Body of pancreas (tissue), 4 donors: ENCODE results near the gene UBASH3A. TPM values are rescaled to one million over a fixed set of nuclear protein-coding genes. Genes with fewer than 3 reads are reported as not detected.

Experiments
- ATAC-seq: fragments of 150-250 bp; one replicate; pipeline ENCODE4 v1.9.1; 2016
- DNase-seq, 4 donors: peaks; one replicate each; pipeline ENCODE4 v3.0.0-alpha.2; 2019
- H3K27ac ChIP-seq, 4 donors: fragments of 200-600 bp; sonication (generic); 1 replicate in 3 of 4; 2 replicates in 1 of 4; pipeline versions ENCODE4 v1.5.1 to v1.6.1; 2016 to 2019; ENCODE audit warnings: mild to moderate bottlenecking in 1 of 4, mixed read lengths in 1 of 4, moderate library complexity in 1 of 4
- H3K27me3 ChIP-seq, 2 donors: fragments of 200-600 bp; sonication (generic); one replicate each; pipeline ENCODE4 v1.6.0; 2016; ENCODE audit warnings: mild to moderate bottlenecking in 1 of 2
- H3K36me3 ChIP-seq, 2 donors: fragments of 200-600 bp; sonication (generic); replicated peaks in 1 of 2; 2 replicates each; pipeline ENCODE4 v1.5.1; 2016; ENCODE audit warnings: low read depth in 2 of 2; ENCODE audit not compliant: insufficient read depth in 1 of 2
- H3K4me1 ChIP-seq: fragments of 200-600 bp; sonication (generic); one replicate; pipeline ENCODE4 v1.6.0; 2016
- H3K4me3 ChIP-seq, 2 donors: fragments of 200-600 bp; sonication (generic); 1 replicate in 1 of 2; 2 replicates in 1 of 2; pipeline ENCODE4 v1.5.1; 2016 to 2019
- H3K9me3 ChIP-seq, 3 donors: fragments of 200-600 bp; sonication (generic); 1 replicate in 2 of 3; 2 replicates in 1 of 3; pipeline ENCODE4 v1.5.1; 2016
- CTCF ChIP-seq, 7 experiments: fragments of 450-650 bp in 4 of 7; fragments of 200-600 bp in 3 of 7; sonication (generic) in 3 of 7; IDR thresholded peaks; one replicate each; pipeline ENCODE4 v1.5.1; 2016 to 2019; ENCODE audit warnings: antibody characterized with exemption in 7 of 7
- POLR2A ChIP-seq, 3 donors: fragments of 450-650 bp; IDR thresholded peaks; one replicate each; pipeline ENCODE4 v1.6.1; 2016; ENCODE audit warnings: antibody characterized with exemption in 3 of 3, mild to moderate bottlenecking in 2 of 3
- WGBS, 2 donors: methylation state at CpG; one replicate each; pipeline ENCODE4 v1.1.5; 2017; 5-methylcytosine and 5-hydroxymethylcytosine counted together
- intact Hi-C: fragments of 100-400 bp; cut with DNase I; formaldehyde crosslinking; loops from one replicate; pipeline ENCODE4 v1.15.1; 2023
- total RNA-seq, 2 donors: library from RNA; depleted of rRNA; stranded (reverse); fragments of >200 nt; gene quantifications; one replicate each; pipeline ENCODE4 v1.1.0, GENCODE V29; 2016

Gene UBASH3A
- total RNA-seq, 2 donors from 2014 or later, result 0.26 TPM; not detected in 1

GRCh38 chr21:42367367-42368165 is 36.1 kb upstream of the UBASH3A start:
- no peak overlapping the region for H3K27ac ChIP-seq
- TF ChIP-seq CTCF (IDR thresholded peaks at IDR 0.05) (no peak), POLR2A (IDR thresholded peaks at IDR 0.05) (no peak)
- no peaks in the 10 kb centered on the region for H3K9me3 ChIP-seq
- H3K4me1 ChIP-seq, result no peaks in the 10 kb centered on the region
- 80 to 84% methylated on average over 14 of the region's 14 CpGs for WGBS, 2 donors
- no peaks in the 10 kb centered on the region for H3K27me3 ChIP-seq
- ATAC-seq, result no peak
- no peak overlapping the region for H3K4me3 ChIP-seq
- H3K36me3 ChIP-seq, result no peaks in the 10 kb centered on the region
- no peak for DNase-seq
- intact Hi-C loops, result no loop called here

GRCh38 chr21:42369821-42370220 is 33.9 kb upstream of the UBASH3A start:
- Histone ChIP-seq H3K4me3 (no peak overlapping the region), H3K4me1 (no peaks in the 10 kb centered on the region), H3K27me3 (no peaks in the 10 kb centered on the region), H3K27ac (no peak overlapping the region), H3K9me3 (no peaks in the 10 kb centered on the region), H3K36me3 (no peaks in the 10 kb centered on the region)
- 73 to 75% methylated on average over 15 to 16 of the region's 16 CpGs for WGBS, 2 donors
- DNase-seq (no peak), ATAC-seq (no peak)
- TF ChIP-seq POLR2A (IDR thresholded peaks at IDR 0.05), result no peak
- no peak for TF ChIP-seq CTCF (IDR thresholded peaks at IDR 0.05)
- intact Hi-C loops, result no loop called here

- 72 to 79% methylated on average over 18 of the region's 18 CpGs for WGBS, 2 donors
- Histone ChIP-seq H3K4me1 (no peaks in the 10 kb centered on the region), H3K27me3 (no peaks in the 10 kb centered on the region), H3K9me3 (no peaks in the 10 kb centered on the region), H3K27ac (no peak overlapping the region), H3K4me3 (no peak overlapping the region), H3K36me3 (no peaks in the 10 kb centered on the region)
- DNase-seq (no peak), ATAC-seq (no peak)
- TF ChIP-seq CTCF (IDR thresholded peaks at IDR 0.05) (no peak), POLR2A (IDR thresholded peaks at IDR 0.05) (no peak)
- intact Hi-C loops, result no loop called here
These were observed 32.6 kb upstream of the UBASH3A start for GRCh38 chr21:42370894-42371654.

DNA sequence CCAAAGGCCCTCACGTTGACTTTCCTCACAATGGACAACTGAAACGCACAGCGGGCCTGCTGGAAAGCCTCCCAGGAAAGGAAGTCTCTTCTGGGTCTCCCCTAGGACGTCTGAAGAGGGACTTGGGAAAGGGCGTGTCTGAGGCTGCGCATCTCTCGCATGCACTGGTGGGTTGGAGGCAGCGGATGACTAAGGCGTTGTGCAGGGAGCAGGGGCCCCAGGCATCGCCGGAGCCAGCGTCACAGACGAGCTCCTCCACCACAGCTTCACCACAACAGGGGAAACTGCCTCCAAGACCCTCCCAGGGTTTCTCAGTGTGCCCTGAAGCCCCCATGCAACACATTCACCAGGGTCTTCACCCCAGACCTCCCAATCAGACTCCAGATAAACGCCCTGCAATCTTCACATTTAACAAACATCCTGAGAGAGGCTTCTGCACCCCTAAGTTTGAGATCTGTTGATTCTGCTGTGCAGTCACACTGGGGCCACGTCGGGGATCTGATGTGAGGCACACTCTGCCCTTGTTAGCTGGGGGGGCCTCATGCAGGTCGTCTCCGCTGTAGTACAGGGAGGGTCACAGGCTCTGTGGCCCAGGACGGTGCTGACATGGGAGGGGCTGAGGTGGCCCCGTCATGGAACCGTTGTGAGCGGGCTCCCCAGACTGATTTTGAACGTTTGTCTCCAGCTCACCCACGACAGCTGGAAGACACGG is 30.4 kb upstream of the UBASH3A start:
- intact Hi-C loops, result no loop called here
- TF ChIP-seq POLR2A (IDR thresholded peaks at IDR 0.05), result no peak
- TF ChIP-seq CTCF (IDR thresholded peaks at IDR 0.05), result no peak
- Histone ChIP-seq H3K27me3 (no peaks in the 10 kb centered on the region), H3K4me1 (peaks cover 4% of the 10 kb centered on the region), H3K4me3 (no peak overlapping the region), H3K9me3 (no peaks in the 10 kb centered on the region), H3K36me3 (no peaks in the 10 kb centered on the region), H3K27ac (no peak overlapping the region)
- DNase-seq, result no peak
- ATAC-seq, result no peak
- WGBS, 2 donors, result 75 to 77% methylated on average over 16 to 24 of the region's 25 CpGs
